GM12878 (cell line): ENCODE measurements around the gene SLC38A8. TPM values are rescaled to one million over a fixed set of nuclear protein-coding genes. Genes with fewer than 3 reads are reported as not detected.

Experiments used
- ATAC-seq: fragments of 200-7000 bp; cut with Tn5 transposase; 3 replicates; pipeline ENCODE4 v1.9.1; 2020; ENCODE audit warnings: mild to moderate bottlenecking, moderate library complexity
- BruUV-seq: library from RNA; stranded (reverse); fragments of 400-500 nt; replicated peaks from 2 replicates; lab custom pipeline; 2021; lab: Mats Ljungman, UMichigan
- CTCF ChIA-PET: fragments of 300-600 bp; sonication (Branson Sonifier 250); formaldehyde crosslinking; extraction: SDS; loops from one replicate; lab custom pipeline; 2021; ENCODE audit warnings: inconsistent platforms; lab: Yijun Ruan, JAX
- POLR2A ChIA-PET: fragments of 350-600 bp; formaldehyde crosslinking; extraction: SDS; loops from one replicate; lab custom pipeline; 2021; ENCODE audit warnings: inconsistent platforms; lab: Charles Lee
- RAD21 ChIA-PET: fragments of 300-600 bp; sonication (Branson Sonifier 250); formaldehyde crosslinking; loops from one replicate; lab custom pipeline; 2023; ENCODE audit warnings: antibody characterized with exemption; ENCODE audit not compliant: unreplicated experiment; lab: Charles Lee
- SMC1A ChIA-PET: fragments of 300-600 bp; sonication (Branson Sonifier 250); formaldehyde crosslinking; loops from one replicate; lab custom pipeline; 2023; ENCODE audit not compliant: unreplicated experiment, uncharacterized antibody; lab: Charles Lee
- DNase-seq: peaks from one replicate; pipeline ENCODE4 v3.0.0-alpha.2; 2011; ENCODE audit warnings: low read depth, low spot score
- FAIRE-seq: peaks from 3 replicates; lab custom pipeline; 2011; peaks lifted over from hg19 to GRCh38; lab: Jason Lieb, UNC
- H2AFZ ChIP-seq: 2 replicates; pipeline ENCODE4 v1.6.0; 2011; ENCODE audit warnings: low read depth, low read length, control low read depth; ENCODE audit not compliant: control insufficient read depth
- H3K27ac ChIP-seq: 2 replicates; pipeline ENCODE4 v1.5.1; 2011; ENCODE audit warnings: control low read depth; ENCODE audit not compliant: control insufficient read depth, insufficient read depth
- H3K27me3 ChIP-seq, 2 experiments: replicated peaks in 1 of 2; 2 replicates each; pipeline versions ENCODE4 v1.6.0 to v1.6.1; 2011; ENCODE audit warnings: low read length in 1 of 2; ENCODE audit not compliant: control insufficient read depth in 2 of 2, insufficient read depth in 2 of 2
- H3K36me3 ChIP-seq, 2 experiments: 2 replicates each; pipeline ENCODE4 v1.5.1; 2011; ENCODE audit warnings: low read length in 1 of 2; ENCODE audit not compliant: control insufficient read depth in 2 of 2, insufficient read depth in 2 of 2
- H3K4me1 ChIP-seq: 2 replicates; pipeline ENCODE4 v1.6.1; 2011; ENCODE audit warnings: mild to moderate bottlenecking, low read length, moderate library complexity, mixed read lengths; ENCODE audit not compliant: control insufficient read depth, insufficient read depth
- H3K4me2 ChIP-seq: 2 replicates; pipeline ENCODE4 v1.6.0; 2011; ENCODE audit warnings: control low read depth; ENCODE audit not compliant: control insufficient read depth, insufficient read depth
- H3K4me3 ChIP-seq: fragments of 200-600 bp; sonication (generic); 2 replicates; pipeline ENCODE4 v1.5.1; 2016
- H3K79me2 ChIP-seq: 2 replicates; pipeline ENCODE4 v1.6.0; 2011; ENCODE audit warnings: low read length; ENCODE audit not compliant: control insufficient read depth, insufficient read depth
- H3K9ac ChIP-seq: 2 replicates; pipeline ENCODE4 v1.8.0; 2011; ENCODE audit warnings: low read length, control low read depth, mixed read lengths; ENCODE audit not compliant: control insufficient read depth, insufficient read depth
- H3K9me3 ChIP-seq: replicated peaks from 3 replicates; pipeline ENCODE4 v1.5.1; 2011; ENCODE audit warnings: mild to moderate bottlenecking, low read length; ENCODE audit not compliant: control insufficient read depth, insufficient read depth
- H4K20me1 ChIP-seq: 2 replicates; pipeline ENCODE4 v1.6.0; 2011; ENCODE audit not compliant: control insufficient read depth, insufficient read depth
- DPF2 ChIP-seq: fragments of 450-650 bp; IDR thresholded peaks from 2 replicates; pipeline ENCODE4 v1.6.1; 2017; ENCODE audit warnings: mild to moderate bottlenecking
- FOS ChIP-seq: IDR thresholded peaks from 3 replicates; pipeline ENCODE4 v1.6.1; 2011; ENCODE audit warnings: borderline replicate concordance; ENCODE audit not compliant: insufficient read length; ENCODE audit errors: extremely low read depth
- MEF2A ChIP-seq: IDR thresholded peaks from 2 replicates; pipeline ENCODE4 v1.6.1; 2011; ENCODE audit warnings: low read depth, mild to moderate bottlenecking, low read length, moderate library complexity; ENCODE audit not compliant: insufficient read depth
- MXI1 ChIP-seq: fragments of 150-350 bp; IDR thresholded peaks from 2 replicates; pipeline ENCODE4 v1.6.1; 2011; ENCODE audit warnings: low read depth, mild to moderate bottlenecking, inconsistent platforms, low read length, improper control_type of control experiment
- PAX8 ChIP-seq: fragments of 450-650 bp; IDR thresholded peaks from 2 replicates; pipeline ENCODE4 v1.6.1; 2017; ENCODE audit warnings: mild to moderate bottlenecking, moderate library complexity
- SP1 ChIP-seq: IDR thresholded peaks from one replicate; pipeline ENCODE4 v1.6.1; 2011; ENCODE audit warnings: low read depth, low read length
- SRF ChIP-seq, 2 experiments: IDR thresholded peaks; 2 replicates each; pipeline ENCODE4 v1.6.1; 2011; ENCODE audit warnings: low read depth in 2 of 2, low read length in 2 of 2, mild to moderate bottlenecking in 1 of 2, moderate library complexity in 1 of 2
- TAF1 ChIP-seq: IDR thresholded peaks from 2 replicates; pipeline ENCODE4 v1.6.1; 2011; ENCODE audit warnings: mild to moderate bottlenecking, low read depth, low read length, borderline replicate concordance
- TBL1XR1 ChIP-seq: IDR thresholded peaks from 2 replicates; pipeline ENCODE4 v1.6.1; 2012; ENCODE audit warnings: low read depth, low read length, improper control_type of control experiment
- TCF7 ChIP-seq: IDR thresholded peaks from 2 replicates; pipeline ENCODE4 v1.6.1; 2014; ENCODE audit warnings: antibody characterized with exemption, borderline replicate concordance
- ZBED1 ChIP-seq: IDR thresholded peaks from 2 replicates; pipeline ENCODE4 v1.6.1; 2016; ENCODE audit warnings: borderline replicate concordance
- ZZZ3 ChIP-seq: IDR thresholded peaks from 2 replicates; pipeline ENCODE4 v1.6.1; 2011; ENCODE audit warnings: low read depth; ENCODE audit not compliant: control insufficient read depth, insufficient read length
- WGBS: methylation state at CpG from one replicate; pipeline ENCODE4 v1.1.6; 2016; ENCODE audit warnings: low lambda C conversion rate; ENCODE audit not compliant: insufficient replicate concordance, insufficient coverage; ENCODE audit errors: missing lambda C conversion rate; 5-methylcytosine and 5-hydroxymethylcytosine counted together
- in situ Hi-C: fragments of 300-500 bp; cut with MboI; formaldehyde crosslinking; loops from 9 replicates; pipeline ENCODE4 v1.14.3; 2018; ENCODE audit warnings: mixed read lengths
- intact Hi-C: fragments of 100-400 bp; cut with micrococcal nuclease; formaldehyde crosslinking; loops from one replicate; pipeline ENCODE4 v1.14.2; 2022; ENCODE audit not compliant: unreplicated experiment
- polyA plus RNA-seq, 11 experiments: library from polyadenylated mRNA; depleted of rRNA in 4 of 11; unstranded in 6 of 11; stranded (reverse) in 5 of 11; fragments of >200 nt; fragmentation: Nextera tagmentation in 4 of 11; fragmentation: Illumina TruSeq in 1 of 11; extraction: Ambion mirVana in 4 of 11; extraction: Trizol in 1 of 11; gene quantifications; 1 replicate in 1 of 11; 2 replicates in 10 of 11; pipeline versions ENCODE4 v1.2.1 to v1.2.3, GENCODE V29; 2011 to 2016; ENCODE audit warnings: inconsistent platforms in 2 of 11, missing spikeins in 2 of 11, low read depth in 1 of 11
- total RNA-seq, 4 experiments: library from RNA; depleted of rRNA in 3 of 4; stranded (reverse); fragments of >200 nt in 3 of 4; fragmentation: Illumina TruSeq in 1 of 4; extraction: Trizol in 1 of 4; gene quantifications; 2 replicates each; pipeline versions ENCODE4 v1.2.1 to v1.2.3, GENCODE V29; 2013 to 2021
- TF ChIP-seq, protein P1 (sequence below): fragments of 450-650 bp; IDR thresholded peaks from 2 replicates; pipeline ENCODE4 v1.6.1; 2018; ENCODE audit warnings: mild to moderate bottlenecking, low read depth, moderate library complexity; ENCODE audit not compliant: partially characterized antibody

Gene SLC38A8
- total and polyA plus RNA-seq, 10 of the 15 experiments (the other 5 are each of a cell fraction or from before 2014, with no cell fraction given) = not detected

DNA sequence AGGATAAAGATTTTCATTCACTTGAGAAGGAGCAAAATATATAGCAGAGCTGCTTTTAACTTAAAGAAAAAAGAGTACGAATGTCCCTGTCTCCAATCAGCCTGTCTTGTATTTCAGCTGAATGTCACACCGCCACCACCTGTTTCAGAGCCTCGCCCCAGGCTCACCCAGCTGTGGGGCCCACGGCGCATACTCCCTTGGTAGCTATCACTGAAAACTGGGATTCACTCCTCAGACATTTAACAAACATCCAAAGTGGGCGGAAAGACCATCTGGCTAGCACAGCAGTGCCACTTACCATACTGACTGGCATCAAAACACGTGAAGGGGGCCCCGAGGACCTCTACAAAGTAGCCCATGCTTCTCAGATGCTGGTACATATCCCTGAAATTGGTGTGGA is 25.4 kb upstream of the SLC38A8 start:
- DNase-seq = no peak

More for the DNA sequence above, 25.4 kb upstream of the SLC38A8 start:
- H3K4me3 ChIP-seq = no peak overlapping the region
- no TSS peak for BruUV-seq
- CTCF ChIA-PET = interaction anchor here (0.9 to 3.1 kb wide), 3 partner anchors 111 to 241 kb away, joined by 3 to 16 read pairs (median 3); partner anchors contain the start of gene TAF1C
- SMC1A ChIA-PET = interaction anchor here (1.8 to 2.1 kb wide), 2 partner anchors 8 to 20 kb away, joined by 4 to 5 read pairs; no protein-coding TSS in a partner anchor
- H3K79me2 ChIP-seq = no peaks in the 10 kb centered on the region
- H3K4me2 ChIP-seq = no peak overlapping the region
- RAD21 ChIA-PET = no interaction called here
- intact Hi-C loops (no loop called here), in situ Hi-C loops (no loop called here)
- POLR2A ChIA-PET = no interaction called here
- no peak overlapping the region for H2AFZ ChIP-seq
- no peak overlapping the region for H3K27ac ChIP-seq
- H3K36me3 ChIP-seq = peaks cover 19 to 39% of the 10 kb centered on the region in 2 experiments; a peak in 3 of 4 replicates
- H3K27me3 ChIP-seq = no peaks in the 10 kb centered on the region
- H4K20me1 ChIP-seq = no peaks in the 10 kb centered on the region
- no peak overlapping the region for H3K9ac ChIP-seq
- no peaks in the 10 kb centered on the region for H3K4me1 ChIP-seq
- ATAC-seq (no peak), FAIRE-seq (no peak)
- no peaks in the 10 kb centered on the region for H3K9me3 ChIP-seq
- WGBS = 97% methylated on average over 8 of the region's 8 CpGs
- TF ChIP-seq SRF (IDR thresholded peaks at IDR 0.05; ENCODE audit: low read depth in 2 of 2, low read length in 2 of 2) = no peak
- TF ChIP-seq, protein P1, sequence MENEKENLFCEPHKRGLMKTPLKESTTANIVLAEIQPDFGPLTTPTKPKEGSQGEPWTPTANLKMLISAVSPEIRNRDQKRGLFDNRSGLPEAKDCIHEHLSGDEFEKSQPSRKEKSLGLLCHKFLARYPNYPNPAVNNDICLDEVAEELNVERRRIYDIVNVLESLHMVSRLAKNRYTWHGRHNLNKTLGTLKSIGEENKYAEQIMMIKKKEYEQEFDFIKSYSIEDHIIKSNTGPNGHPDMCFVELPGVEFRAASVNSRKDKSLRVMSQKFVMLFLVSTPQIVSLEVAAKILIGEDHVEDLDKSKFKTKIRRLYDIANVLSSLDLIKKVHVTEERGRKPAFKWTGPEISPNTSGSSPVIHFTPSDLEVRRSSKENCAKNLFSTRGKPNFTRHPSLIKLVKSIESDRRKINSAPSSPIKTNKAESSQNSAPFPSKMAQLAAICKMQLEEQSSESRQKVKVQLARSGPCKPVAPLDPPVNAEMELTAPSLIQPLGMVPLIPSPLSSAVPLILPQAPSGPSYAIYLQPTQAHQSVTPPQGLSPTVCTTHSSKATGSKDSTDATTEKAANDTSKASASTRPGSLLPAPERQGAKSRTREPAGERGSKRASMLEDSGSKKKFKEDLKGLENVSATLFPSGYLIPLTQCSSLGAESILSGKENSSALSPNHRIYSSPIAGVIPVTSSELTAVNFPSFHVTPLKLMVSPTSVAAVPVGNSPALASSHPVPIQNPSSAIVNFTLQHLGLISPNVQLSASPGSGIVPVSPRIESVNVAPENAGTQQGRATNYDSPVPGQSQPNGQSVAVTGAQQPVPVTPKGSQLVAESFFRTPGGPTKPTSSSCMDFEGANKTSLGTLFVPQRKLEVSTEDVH = no peak
- no peak for TF ChIP-seq ZZZ3
- no peak for TF ChIP-seq SP1
- TF ChIP-seq TAF1 = no peak
- no peak for TF ChIP-seq TBL1XR1
- TF ChIP-seq MEF2A = no peak
- TF ChIP-seq ZBED1 = no peak
- no peak for TF ChIP-seq DPF2
- no peak for TF ChIP-seq PAX8
- TF ChIP-seq FOS = no peak
- no peak for TF ChIP-seq TCF7
- no peak for TF ChIP-seq MXI1
